Hippocampal formation (tissue), 2 donors: ENCODE results near the gene CAMSAP1.

Source experiments
- DNase-seq, 2 donors: peaks; one replicate each; lab custom pipeline; 2025; lab: John Stamatoyannopoulos, UW

Gene CAMSAP1

GRCh38 chr9:135840107-135840506, 67.2 kb downstream of the CAMSAP1 start:
- DNase-seq, result no peak

DNA sequence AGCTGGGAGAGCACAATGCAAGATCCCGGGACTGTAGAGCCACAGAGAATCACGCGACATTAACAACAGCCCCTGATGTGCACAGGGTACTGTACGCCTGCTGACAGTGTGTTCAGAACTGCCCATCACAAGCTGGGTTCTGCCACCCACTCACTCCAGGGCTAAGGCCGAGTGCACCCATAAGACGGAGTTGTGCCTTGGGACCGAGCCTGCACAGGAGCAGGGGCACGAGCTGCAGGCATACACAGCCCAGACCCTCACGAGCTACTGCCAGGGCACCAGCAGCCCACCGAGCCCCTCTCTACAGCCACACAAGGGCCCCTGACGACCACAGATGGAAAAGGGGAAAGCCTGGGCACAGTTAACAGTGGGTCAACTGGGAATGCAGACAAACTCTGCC, 67.8 kb downstream of the CAMSAP1 start:
- no peak for DNase-seq

- DNase-seq, result no peak
These were observed 72.2 kb downstream of the CAMSAP1 start for GRCh38 chr9:135835131-135835530.

- DNase-seq, result no peak
These were observed 73.5 kb downstream of the CAMSAP1 start for GRCh38 chr9:135833864-135834263.

- DNase-seq, result no peak
These were observed 76.8 kb downstream of the CAMSAP1 start for GRCh38 chr9:135830496-135830895.

GRCh38 chr9:135828656-135829055, 78.7 kb downstream of the CAMSAP1 start:
- no peak for DNase-seq

- DNase-seq, result no peak
These were observed 79.3 kb downstream of the CAMSAP1 start for GRCh38 chr9:135827866-135828580.

DNA sequence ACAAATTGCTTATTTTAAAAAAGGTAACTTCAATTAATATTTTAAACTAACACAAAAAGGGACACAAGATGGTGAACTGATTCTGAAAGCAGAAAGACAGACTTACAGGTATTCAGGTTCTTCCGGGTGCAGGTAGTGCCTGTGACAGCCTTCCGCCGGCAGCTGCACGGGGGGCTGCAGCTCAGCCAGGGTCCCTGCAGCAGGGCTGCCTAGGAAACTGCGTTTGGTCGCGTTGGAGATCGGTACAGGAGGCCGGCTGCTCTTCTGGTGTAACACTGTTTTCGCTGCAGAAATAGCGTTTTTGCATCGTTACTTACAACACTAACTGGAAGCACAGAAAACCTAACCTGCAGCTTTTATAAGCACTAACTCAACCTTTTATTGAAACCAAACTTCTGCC, 80.0 kb downstream of the CAMSAP1 start:
- DNase-seq, result no peak

DNA sequence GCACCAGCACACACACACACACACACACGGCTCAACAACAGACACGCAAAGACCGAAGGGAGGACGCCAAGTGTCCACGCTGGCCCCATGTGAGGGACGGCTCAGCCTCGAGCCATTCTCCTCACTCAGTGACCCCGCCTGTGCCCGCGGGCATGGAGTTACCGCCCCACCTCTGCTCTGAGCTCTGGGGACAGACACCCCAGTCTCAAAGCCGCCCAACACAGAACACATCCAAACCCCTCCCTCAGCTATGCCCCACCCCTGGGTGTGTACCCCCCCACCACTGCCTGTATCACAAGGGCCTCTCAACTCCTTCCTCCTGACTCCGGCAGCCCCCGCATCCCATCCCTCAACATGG, 81.2 kb downstream of the CAMSAP1 start:
- DNase-seq, result no peak

DNA sequence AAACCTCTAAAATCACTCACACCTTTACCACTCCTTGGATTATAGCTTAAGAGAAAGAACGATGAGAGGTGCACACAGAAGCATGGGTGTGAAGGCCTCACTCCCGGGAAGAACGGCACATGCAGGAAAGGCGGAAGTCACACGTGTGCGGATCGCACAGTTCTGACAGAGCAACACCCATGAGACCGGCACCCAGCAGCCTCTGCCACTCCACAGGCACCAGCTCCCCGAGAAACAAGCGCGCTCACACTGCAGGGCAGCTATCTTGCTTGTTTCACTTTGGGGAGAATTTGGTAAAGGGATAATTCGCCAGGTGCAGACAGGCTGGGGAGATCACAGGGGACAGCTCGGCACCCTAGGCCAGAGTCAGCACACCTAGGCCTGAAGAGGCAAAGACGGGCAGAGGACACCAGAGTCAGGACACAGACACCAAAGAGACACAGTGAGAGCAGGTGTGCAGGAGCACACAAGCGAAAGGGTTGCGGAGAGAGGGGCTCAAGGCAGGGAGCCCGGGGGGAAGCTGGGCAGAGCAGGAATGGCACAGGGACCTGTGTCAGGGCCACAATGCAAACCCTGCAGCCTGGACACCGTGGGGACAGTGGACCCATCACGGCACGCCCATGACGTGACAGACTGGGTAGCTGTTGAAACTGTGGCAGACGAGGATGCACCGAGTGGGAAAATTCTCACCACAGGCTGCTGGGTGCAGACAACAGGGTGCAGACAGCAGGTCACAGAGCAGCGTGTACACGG, 81.7 kb downstream of the CAMSAP1 start:
- no peak for DNase-seq

DNA sequence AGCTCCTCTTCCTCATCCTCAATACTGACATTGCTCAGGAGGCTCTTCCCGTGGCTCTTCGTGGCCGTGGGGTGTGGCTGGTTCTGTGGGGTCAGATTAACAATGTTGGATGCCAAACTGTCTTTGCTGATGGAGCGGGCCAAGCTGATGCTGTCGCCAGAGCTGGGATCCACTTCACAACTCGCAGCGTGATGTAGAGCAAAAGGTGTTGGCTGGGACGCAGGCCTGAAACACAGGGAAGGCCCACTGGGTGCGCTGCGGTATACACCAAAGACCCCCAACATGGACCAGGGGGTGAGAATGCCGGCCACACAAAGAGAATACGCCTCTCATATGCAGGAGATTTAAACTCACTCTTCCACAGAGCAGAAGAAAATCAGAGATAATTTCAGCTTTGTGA, 84.3 kb downstream of the CAMSAP1 start:
- DNase-seq, result no peak

DNA sequence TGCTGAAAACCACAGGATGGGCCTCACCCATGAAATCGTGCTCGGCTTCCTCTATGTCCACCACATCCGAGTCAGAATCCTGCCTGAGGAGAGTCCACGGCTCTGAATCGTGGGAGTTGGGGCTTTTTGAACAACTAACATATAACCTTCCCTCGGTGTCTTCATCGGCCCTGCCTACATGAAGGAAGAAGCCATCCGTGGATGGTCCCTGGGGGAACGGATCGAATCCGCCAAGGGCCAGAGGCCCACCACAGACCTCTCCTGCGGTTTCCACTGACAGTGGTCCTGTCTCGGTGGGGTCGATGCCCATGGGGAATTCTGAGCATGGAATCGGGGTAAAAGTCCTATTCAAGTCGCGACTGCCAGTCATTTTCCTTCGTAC, 85.0 kb downstream of the CAMSAP1 start:
- DNase-seq, result no peak

- DNase-seq, result no peak
These were observed 85.5 kb downstream of the CAMSAP1 start for GRCh38 chr9:135821733-135822373.

DNA sequence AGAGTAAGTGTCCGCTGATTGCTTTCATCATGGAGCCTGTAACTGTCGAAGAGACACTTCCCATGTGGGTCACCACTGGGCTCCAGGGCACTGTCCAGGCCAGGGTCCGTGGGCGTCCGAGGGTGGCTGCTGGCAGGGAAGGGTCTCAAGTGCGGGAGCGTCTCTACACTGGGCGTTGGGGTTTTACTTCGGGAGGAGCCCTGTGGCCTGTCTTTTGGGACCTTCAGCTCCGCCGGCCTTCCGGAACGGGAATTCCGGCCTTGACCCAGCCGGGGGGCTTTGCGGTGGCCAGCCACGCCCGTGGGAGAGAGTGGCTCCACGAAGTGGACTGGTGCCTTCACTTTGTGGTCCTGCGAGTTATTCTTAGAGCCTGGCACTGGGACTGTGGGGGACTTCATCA, 86.2 kb downstream of the CAMSAP1 start:
- no peak for DNase-seq

DNA sequence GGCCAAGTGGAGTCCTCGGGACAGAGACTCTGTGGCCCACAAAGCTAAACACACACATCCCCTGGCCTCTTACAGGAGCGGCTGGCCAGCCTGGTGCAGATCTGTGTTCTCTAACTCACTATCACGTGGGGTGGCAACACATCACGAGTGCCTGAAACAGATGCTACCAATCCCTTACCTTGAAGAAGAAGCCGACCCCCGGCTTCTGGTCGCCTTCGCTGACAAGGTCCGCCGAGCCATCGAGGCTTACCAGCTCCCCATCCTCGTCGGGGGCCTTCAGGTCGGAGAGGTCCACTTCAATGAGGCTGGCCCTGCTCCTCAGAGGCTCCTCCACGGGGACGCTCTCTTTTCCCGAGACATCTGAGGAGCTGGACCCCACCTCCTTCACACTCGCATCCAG, 86.7 kb downstream of the CAMSAP1 start:
- no peak for DNase-seq

- no peak for DNase-seq
These were observed 87.4 kb downstream of the CAMSAP1 start for GRCh38 chr9:135819905-135820304.

GRCh38 chr9:135818718-135819475, 88.4 kb downstream of the CAMSAP1 start:
- DNase-seq, result no peak

DNA sequence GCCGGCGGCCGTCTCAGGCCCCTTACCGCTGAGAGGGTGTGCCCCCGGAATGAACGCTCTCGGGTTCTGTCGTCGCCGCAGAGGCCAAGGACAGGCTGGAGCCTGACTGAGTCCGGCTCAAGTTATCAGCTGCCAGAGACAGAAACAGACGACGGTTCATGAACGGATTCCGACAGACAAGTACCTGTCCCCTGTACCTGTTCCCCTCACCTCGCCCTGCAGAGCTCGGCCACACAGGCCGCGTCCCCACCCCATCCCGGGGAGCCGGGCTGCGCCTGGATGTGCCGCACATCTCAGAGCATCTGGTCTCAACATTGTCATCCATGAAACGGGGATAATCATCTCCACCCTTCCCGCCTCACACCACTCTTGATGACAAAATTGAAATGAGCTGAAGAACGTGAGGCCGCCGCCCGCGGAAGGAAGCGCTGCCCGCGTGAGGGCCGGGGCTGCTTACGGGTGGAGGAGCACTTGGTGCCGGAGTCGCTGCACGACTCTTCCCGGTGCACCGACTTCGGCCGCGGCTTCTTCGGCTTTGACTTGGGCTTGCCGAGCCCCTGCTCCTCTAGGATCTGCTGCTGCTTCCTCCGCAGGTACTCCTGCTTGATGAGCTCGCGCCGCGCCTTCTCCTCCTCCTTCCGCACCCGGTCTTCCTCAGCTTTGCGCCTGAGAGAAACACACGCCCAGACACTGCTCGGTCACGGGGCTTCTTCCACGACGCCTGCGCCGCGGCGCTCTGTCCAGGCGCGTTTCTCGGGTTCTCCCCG, 89.2 kb downstream of the CAMSAP1 start:
- DNase-seq, result no peak

DNA sequence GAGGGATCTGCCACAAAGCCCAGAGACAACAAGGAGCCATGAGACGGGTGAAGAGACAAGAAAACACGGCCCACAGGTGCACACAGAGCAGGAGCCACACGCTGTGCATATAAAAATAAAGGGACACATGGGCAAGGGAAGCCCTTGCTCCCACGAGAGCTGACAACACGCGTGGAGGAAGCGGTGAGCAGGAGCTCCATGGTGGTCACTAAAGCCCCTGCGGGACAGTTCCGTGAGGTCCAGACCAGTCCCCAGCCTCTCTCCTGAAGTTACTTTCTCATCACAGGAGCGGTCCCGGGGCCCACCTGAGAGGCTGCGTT, 90.7 kb downstream of the CAMSAP1 start:
- DNase-seq, result no peak

- no peak for DNase-seq
These were observed 91.3 kb downstream of the CAMSAP1 start for GRCh38 chr9:135815830-135816650.

DNA sequence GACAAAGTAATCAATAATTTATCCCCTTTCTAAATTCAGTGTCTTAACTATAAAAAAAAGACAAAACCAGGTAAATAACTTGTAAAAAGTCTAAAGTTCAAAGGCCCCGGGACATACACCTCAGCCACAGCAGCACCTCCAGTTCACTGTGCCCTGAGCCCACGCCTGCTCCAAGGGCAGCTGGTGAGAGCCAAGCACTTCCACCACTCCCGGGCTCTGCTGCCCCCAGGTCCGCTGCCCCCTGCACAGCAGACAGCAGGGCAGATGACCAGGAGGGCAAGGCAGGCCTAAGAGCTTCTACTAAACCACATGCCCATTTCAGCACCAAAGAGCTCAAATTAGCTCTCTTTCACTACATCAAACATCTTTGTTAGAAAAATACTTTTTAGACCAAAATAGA, 91.9 kb downstream of the CAMSAP1 start:
- no peak for DNase-seq
